Astrocyte of the spinal cord (primary cell): ENCODE results near the gene TRPC4AP.
"Not testable (repeated sequence)": the region's sequence is repeated elsewhere in the genome, so short reads cannot be mapped to it uniquely, and the experiment has no call there.

Experiments used
- DNase-seq: peaks from one replicate; pipeline ENCODE4 v3.0.0; 2011; ENCODE audit warnings: low read depth, low spot score
- H3K4me3 ChIP-seq: 2 replicates; pipeline ENCODE4 v1.5.1; 2011; ENCODE audit warnings: low read depth, mild to moderate bottlenecking, low read length, moderate library complexity
- in situ Hi-C: cut with HindIII; loops from 2 replicates; pipeline ENCODE4 v1.10.0; 2017; ENCODE audit warnings: low sequenced_read_pairs
- TF ChIP-seq, protein P1 (sequence below): IDR thresholded peaks from 2 replicates; pipeline ENCODE4 v1.5.1; 2012; ENCODE audit warnings: low read depth, mild to moderate bottlenecking, low read length, inconsistent platforms

The TRPC4AP gene

DNA sequence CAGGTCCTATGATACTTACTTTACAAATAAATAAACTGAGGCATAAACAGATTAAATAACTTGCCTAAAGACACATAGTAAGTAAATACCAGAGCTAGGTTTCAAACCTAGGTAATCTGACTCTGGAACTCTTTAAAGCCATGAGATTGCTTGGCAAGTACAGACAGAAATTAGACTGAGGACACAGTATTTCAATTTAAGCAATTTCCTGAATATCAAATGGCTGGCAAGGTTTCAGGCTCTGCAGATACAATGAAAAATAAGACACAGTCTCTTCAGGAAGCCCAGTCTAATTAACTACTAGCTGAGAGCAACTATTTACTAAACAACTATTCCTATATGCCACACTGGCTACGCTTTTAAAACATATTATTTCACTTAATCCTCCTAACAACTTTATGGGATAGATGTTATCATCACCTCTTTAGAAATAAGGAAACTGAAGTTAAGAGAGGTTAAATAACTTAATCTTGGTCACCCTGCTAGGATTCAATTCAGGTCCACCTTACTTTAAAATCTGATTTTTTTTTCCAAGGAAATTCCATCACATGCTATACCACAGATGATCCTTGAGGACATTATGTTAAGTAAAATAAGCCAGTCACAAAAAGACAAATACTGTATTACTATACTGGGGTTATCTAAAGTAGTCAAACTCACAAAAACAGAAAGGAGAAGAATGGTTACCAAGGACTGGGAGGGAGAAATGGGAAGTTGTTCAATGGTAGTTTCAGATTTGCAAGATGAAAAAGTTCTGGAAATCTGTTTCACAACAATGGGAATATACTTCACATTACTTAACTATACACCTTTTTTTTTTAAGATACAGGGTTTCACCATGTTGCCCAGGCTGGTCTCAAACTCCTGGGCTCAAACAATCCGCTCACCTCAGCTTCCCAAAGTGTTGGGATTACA is 4.1 kb downstream of the TRPC4AP start:
- TF ChIP-seq, protein P1, sequence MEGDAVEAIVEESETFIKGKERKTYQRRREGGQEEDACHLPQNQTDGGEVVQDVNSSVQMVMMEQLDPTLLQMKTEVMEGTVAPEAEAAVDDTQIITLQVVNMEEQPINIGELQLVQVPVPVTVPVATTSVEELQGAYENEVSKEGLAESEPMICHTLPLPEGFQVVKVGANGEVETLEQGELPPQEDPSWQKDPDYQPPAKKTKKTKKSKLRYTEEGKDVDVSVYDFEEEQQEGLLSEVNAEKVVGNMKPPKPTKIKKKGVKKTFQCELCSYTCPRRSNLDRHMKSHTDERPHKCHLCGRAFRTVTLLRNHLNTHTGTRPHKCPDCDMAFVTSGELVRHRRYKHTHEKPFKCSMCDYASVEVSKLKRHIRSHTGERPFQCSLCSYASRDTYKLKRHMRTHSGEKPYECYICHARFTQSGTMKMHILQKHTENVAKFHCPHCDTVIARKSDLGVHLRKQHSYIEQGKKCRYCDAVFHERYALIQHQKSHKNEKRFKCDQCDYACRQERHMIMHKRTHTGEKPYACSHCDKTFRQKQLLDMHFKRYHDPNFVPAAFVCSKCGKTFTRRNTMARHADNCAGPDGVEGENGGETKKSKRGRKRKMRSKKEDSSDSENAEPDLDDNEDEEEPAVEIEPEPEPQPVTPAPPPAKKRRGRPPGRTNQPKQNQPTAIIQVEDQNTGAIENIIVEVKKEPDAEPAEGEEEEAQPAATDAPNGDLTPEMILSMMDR = no peak
- H3K4me3 ChIP-seq = no peak overlapping the region
- in situ Hi-C loops = no loop called here
- DNase-seq = no peak

DNA sequence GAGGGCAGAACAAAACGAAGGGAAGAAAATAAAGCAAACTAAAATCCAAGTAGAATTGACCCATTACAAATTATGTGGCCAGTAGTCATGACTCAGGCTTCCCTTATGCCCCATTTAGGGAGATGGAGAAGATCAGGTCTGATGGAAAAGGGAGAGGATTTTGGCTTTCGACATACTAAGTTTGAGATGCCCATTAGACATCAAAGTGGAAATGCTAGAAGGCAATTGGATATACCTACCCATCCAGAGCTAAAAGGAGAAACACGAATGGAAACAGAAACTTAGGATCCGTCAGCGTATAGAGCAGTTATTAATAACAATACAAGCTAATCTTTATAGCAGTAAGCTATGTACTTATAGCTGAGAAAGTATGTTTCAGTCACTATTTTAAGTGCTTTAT is 4.8 kb downstream of the TRPC4AP start:
- H3K4me3 ChIP-seq = no peak overlapping the region
- TF ChIP-seq, protein P1 = no peak
- DNase-seq = no peak
- in situ Hi-C loops = no loop called here

DNA sequence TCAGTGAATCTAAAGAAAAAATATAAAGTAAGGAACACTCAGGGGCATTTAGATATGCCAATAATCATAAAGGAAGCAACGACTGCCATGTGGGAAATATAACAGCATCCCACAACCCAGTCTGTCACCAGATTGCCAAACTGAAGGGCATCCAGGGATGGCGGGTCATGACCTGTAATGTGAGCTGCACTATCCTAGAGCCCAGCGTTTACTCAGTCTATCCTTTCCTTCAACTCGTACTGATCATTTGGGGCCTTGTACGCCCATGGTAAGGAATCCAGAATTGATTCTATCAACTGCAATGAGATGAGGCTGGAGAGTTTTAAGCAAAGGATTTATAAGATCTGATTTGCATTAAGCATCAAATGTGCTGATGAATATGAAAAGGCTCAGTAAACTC is 5.3 kb downstream of the TRPC4AP start:
- H3K4me3 ChIP-seq = no peak overlapping the region
- TF ChIP-seq, protein P1 = no peak
- in situ Hi-C loops = no loop called here
- DNase-seq = no peak

DNA sequence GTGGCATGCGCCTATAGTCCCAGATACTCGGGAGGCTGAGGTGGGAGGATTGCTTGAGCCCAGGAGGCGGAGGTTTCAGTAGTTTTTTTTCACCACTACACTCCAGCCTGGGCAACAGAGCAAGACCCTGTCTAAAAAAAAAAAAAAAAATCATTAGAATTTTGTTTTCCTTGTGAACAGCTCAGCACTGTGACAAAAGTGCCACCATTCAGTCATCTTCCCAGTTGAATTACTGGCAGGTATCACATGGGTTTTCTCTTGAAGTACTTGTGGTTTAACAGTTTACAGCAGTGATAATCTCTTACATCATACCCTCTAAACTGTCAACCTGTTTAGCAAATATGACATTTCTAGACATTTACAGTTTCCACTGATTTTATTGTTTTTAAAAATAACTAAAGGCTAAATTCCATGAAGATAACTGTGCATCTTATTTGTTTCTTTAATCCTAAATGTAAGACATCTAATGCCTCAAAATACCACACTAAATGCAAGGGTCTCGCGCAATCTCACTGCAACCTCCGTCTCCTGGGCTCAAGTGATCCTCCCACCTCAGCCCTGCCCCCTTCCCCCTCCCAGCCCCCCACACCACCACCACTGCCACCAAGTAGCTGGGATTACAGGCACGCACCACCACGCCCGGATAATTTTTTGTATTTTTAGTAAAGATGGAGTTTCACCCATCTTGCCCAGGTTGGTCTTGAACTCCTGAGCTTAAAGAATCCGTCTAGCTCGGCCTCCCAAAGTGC is 7.0 kb downstream of the TRPC4AP start:
- H3K4me3 ChIP-seq = no peak overlapping the region
- in situ Hi-C loops = no loop called here
- no peak for DNase-seq
- TF ChIP-seq, protein P1 = no peak

DNA sequence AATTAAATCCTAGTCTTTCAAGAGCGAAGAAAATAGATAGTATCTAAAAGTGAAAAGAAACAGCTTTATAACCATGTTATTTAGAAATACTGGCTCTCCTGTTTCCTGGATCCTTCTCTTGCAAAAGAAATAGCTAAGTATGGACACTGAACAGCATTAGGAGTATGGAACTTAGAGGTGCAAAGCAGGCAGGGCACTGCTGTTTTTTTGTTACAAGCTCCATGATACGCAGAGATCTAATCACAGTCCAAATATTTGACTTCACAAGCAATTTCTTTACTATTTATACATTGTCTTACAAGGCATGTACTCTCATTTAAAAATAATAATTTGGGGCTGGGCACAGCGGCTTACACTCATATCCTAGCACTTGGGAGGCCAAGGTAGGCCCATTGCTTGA is 7.6 kb downstream of the TRPC4AP start:
- TF ChIP-seq, protein P1 = no peak
- no peak overlapping the region for H3K4me3 ChIP-seq
- in situ Hi-C loops = no loop called here
- DNase-seq = no peak

DNA sequence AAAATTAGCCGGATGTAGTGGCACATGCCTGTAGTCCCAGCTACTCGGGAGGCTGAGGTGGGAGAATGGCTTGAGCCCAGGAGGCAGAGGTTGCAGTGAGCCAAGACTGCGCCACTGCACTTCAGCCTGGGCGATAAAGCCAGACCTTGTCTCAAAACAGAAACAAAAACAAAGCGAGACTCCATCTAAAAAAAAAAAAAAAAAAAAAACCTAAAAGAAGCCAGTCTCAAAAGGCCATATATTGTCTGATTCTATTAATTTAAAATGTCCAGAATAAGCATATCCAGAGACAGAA is 12.3 kb downstream of the TRPC4AP start:
- in situ Hi-C loops, H3K4me3 ChIP-seq, DNase-seq: not testable (repeated sequence)
